ENCODE data around the gene TTC8. TPM values are rescaled to one million over a fixed set of nuclear protein-coding genes. Genes with fewer than 3 reads are reported as not detected.

Gene TTC8
- total RNA-seq, 2 donors from 2014 or later: 34.8 to 115 TPM

DNA sequence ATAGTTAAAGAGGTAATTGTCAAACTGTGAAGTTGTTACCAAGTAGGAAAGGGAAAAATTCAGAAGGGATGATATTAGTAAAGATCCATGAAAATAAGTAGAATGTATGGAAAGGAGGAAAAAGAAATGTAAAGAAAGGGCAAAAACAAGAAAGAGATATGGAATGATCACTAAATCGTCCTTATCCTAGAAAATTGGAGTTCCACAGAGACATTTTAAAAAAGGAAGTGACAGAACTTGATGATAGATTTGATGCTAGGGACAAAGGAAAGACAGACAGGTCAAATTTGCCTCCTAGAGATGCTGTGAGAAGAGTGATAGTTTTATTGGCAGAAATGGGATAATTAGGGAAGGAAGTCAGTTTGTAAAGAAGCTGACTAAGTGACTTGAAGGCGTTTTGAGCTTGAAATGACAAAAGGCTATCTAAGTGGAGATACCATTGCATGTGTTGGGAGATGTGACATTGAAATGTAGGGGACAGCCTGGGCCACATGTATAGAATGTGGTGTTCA is 20.6 kb downstream of the TTC8 start:
- H3K9me3 ChIP-seq: no peaks in the 10 kb centered on the region
- no peak for TF ChIP-seq CTCF (IDR thresholded peaks at IDR 0.05)
- no peak for TF ChIP-seq POLR2A (IDR thresholded peaks at IDR 0.05)
- TF ChIP-seq POLR2AphosphoS5 (IDR thresholded peaks at IDR 0.05): no peak
- no peaks in the 10 kb centered on the region for H3K4me1 ChIP-seq (replicated peaks)
- H3K27ac ChIP-seq: no peak overlapping the region
- no peak for DNase-seq (ENCODE audit: low spot score)
- WGBS: 87% methylated on average over 2 of the region's 2 CpGs
- no peaks in the 10 kb centered on the region for H3K36me3 ChIP-seq
- no peaks in the 10 kb centered on the region for H3K27me3 ChIP-seq (replicated peaks; ENCODE audit: insufficient read depth)
- intact Hi-C loops (cut with DNase I): no loop called here
- no peak overlapping the region for H3K4me3 ChIP-seq

- TF ChIP-seq CTCF (IDR thresholded peaks at IDR 0.05): no peak
- no peak for TF ChIP-seq POLR2A (IDR thresholded peaks at IDR 0.05)
- TF ChIP-seq POLR2AphosphoS5 (IDR thresholded peaks at IDR 0.05): no peak
Measured at GRCh38 chr14:88848571-88848970, 24.1 kb downstream of the TTC8 start.

DNA sequence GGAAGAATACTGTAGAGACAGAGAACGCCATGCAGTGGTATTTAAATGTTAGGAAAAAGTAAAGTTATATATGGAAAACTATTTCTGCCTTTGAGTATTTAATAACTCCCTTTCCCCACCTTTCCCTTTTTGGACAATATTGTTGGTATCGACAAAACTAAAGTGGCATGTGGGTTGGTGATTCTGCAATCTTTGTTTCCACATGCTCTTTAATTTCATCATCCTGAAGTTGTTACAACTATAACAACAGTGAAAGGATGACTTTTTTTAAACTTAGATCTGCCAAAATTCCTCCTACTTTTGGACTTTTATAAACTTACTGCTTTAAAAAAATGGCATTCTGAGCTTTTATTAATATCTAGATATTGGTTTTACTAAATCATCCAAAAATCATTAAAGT is 25.3 kb downstream of the TTC8 start:
- H3K27me3 ChIP-seq (replicated peaks; ENCODE audit: insufficient read depth): no peaks in the 10 kb centered on the region
- no peaks in the 10 kb centered on the region for H3K9me3 ChIP-seq
- no peaks in the 10 kb centered on the region for H3K36me3 ChIP-seq
- H3K27ac ChIP-seq: no peak overlapping the region
- 94% methylated on average over 2 of the region's 2 CpGs for WGBS
- intact Hi-C loops (cut with DNase I): no loop called here
- no peaks in the 10 kb centered on the region for H3K4me1 ChIP-seq (replicated peaks)
- no peak for TF ChIP-seq POLR2AphosphoS5 (IDR thresholded peaks at IDR 0.05)
- TF ChIP-seq POLR2A (IDR thresholded peaks at IDR 0.05): no peak
- no peak for TF ChIP-seq CTCF (IDR thresholded peaks at IDR 0.05)
- DNase-seq (ENCODE audit: low spot score): no peak
- no peak overlapping the region for H3K4me3 ChIP-seq

More at GRCh38 chr14:88848571-88848970, 24.1 kb downstream of the TTC8 start:
- Histone ChIP-seq H3K9me3 (no peaks in the 10 kb centered on the region), H3K27me3 (replicated peaks; ENCODE audit: insufficient read depth) (no peaks in the 10 kb centered on the region), H3K36me3 (no peaks in the 10 kb centered on the region), H3K4me3 (no peak overlapping the region), H3K27ac (no peak overlapping the region), H3K4me1 (replicated peaks) (no peaks in the 10 kb centered on the region)
- WGBS: 97% methylated on average over 1 of the region's 1 CpG
- intact Hi-C loops (cut with DNase I): no loop called here
- no peak for DNase-seq (ENCODE audit: low spot score)

- Histone ChIP-seq H3K4me1 (replicated peaks) (no peaks in the 10 kb centered on the region), H3K36me3 (no peaks in the 10 kb centered on the region), H3K9me3 (no peaks in the 10 kb centered on the region), H3K27ac (no peak overlapping the region), H3K27me3 (replicated peaks; ENCODE audit: insufficient read depth) (no peaks in the 10 kb centered on the region), H3K4me3 (no peak overlapping the region)
- TF ChIP-seq CTCF (IDR thresholded peaks at IDR 0.05): no peak
- no peak for TF ChIP-seq POLR2A (IDR thresholded peaks at IDR 0.05)
- no peak for TF ChIP-seq POLR2AphosphoS5 (IDR thresholded peaks at IDR 0.05)
- DNase-seq (ENCODE audit: low spot score): no peak
- WGBS: 94% methylated on average over 1 of the region's 1 CpG
- intact Hi-C loops (cut with DNase I): no loop called here
Measured at GRCh38 chr14:88851587-88851986, 27.1 kb downstream of the TTC8 start.

DNA sequence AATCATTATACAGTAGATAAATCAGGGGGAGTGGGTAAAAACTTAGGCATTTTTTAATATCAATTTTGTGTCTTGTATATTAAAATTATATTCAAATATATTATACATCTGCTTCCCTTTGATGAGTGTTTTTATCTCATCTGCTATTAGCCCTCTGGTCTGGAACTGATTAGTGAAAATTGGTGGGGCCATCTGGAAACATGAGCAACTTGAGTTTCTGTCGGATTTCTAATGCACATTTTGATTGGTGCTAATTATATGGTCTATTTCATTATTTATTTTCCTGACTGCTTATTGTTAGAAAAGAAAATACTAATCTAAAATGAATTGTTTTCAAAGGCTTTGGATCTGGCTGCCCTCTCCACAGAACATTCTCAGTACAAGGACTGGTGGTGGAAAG is 28.2 kb downstream of the TTC8 start:
- DNase-seq (ENCODE audit: low spot score): no peak
- H3K4me1 ChIP-seq (replicated peaks): no peaks in the 10 kb centered on the region
- intact Hi-C loops (cut with DNase I): no loop called here
- H3K36me3 ChIP-seq: no peaks in the 10 kb centered on the region
- H3K4me3 ChIP-seq: no peak overlapping the region
- H3K27me3 ChIP-seq (replicated peaks; ENCODE audit: insufficient read depth): no peaks in the 10 kb centered on the region
- no peak overlapping the region for H3K27ac ChIP-seq
- 80% methylated on average over 1 of the region's 1 CpG for WGBS
- no peaks in the 10 kb centered on the region for H3K9me3 ChIP-seq
- TF ChIP-seq POLR2AphosphoS5 (IDR thresholded peaks at IDR 0.05): no peak
- no peak for TF ChIP-seq CTCF (IDR thresholded peaks at IDR 0.05)
- TF ChIP-seq POLR2A (IDR thresholded peaks at IDR 0.05): no peak
